HG02970 (cell line): Measurements from ENCODE around the gene PITPNB.

Experiments
- ATAC-seq: cut with Tn5 transposase; IDR thresholded peaks from one replicate; pipeline ENCODE4 v1.9.1; 2021; ENCODE audit warnings: mild to moderate bottlenecking, moderate library complexity, moderate number of reproducible peaks; ENCODE audit not compliant: unreplicated experiment, low FRiP score

The PITPNB gene

DNA sequence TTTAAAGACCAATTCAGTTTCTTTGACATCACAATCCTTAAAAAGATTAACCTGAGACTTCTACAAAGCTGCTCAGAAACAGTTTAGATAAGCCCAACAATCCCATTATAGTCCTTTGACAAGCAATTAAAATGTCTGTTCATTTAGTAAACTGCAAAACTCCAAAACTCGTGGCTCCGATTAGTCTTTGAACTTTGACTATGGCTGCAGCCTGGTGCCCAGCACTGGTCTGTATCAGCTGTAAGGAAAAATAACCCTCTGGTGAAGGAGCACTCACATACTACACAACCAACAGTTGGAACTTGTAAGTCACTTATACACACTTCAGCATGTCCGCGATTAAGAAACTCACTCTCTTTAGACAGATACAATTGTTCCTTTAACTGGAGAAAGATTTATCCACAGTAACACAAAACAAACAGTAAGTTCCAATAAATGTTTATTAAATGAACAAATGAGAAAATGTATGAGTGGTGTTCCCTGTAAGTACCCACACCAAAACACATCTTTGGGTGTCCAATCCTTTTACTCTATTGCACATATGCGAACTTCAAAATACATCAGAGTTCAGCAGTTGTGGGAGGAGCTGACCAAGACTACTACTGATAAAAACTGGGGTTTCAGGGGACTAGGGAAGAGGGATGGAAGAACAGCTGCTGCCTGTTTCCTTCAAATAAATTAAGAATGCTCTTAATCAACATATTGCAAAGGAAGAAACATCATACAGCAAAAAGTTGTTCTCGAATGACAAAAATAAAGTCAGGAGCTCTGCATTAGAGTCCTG is 36.4 kb downstream of the PITPNB start:
- ATAC-seq, result no peak

DNA sequence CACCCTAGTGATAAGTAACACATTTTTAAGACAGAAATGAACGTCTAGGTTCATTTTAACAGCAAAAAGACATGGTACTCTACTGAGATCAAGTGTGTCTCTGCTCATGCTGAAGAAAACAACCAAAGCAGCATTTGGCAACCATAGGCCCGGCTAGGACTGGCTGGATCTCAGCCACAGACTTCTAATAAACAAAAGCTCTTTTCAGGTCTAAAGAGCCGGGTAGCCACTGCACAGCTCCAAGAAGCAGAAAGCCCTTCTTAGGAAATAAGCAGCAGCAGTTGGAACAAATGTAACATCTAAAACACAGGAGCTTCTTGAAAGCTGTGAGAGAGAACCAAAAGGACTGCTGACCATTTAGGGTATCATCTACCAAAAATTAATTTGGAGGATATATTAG is 37.6 kb downstream of the PITPNB start:
- no peak for ATAC-seq

DNA sequence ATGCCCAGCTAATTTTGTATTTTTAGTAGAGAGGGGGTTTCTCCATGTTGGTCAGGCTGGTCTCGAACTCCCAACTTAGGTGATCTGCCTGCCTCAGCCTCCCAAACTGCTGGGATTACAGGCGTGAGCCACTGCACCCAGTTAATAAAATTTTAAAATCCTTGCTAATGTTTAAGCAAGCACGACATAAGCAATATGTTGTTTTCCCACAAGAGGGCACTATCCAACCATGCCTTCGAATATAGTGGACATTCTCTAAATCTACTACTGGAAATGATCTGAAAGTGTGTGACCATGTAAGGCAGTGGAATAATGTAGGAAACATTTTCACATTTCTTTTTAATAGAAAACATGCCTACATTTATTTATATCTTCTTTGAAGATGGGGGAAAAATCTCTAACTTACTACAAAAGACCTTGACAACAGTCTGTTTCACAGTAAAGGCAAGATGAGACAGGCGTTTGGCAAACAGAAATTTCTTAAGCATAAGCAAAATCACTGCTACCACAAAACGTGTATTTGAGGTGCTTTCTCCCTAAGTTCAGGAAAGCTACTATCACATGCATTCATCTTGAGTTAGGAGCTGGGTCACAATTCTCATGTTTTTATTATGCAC is 38.2 kb downstream of the PITPNB start:
- no peak for ATAC-seq

DNA sequence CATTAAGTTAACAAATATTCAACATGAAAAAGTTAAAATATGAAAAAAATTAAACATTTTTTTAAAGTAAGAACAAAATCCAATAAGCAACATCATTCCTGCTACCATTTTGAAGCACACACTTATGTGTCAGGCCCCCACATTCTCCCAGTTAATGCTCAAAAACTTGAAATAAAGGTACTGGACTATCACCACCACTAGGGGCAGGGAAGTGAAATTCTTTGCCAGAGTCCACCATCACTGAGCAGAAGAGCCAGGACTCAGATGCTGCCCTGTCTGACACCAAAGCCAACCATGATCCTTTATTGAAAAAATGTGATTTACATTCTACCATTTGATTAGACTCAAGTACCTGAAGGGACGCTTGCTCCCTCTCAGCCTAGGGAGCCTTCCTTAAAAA is 39.1 kb downstream of the PITPNB start:
- no peak for ATAC-seq

DNA sequence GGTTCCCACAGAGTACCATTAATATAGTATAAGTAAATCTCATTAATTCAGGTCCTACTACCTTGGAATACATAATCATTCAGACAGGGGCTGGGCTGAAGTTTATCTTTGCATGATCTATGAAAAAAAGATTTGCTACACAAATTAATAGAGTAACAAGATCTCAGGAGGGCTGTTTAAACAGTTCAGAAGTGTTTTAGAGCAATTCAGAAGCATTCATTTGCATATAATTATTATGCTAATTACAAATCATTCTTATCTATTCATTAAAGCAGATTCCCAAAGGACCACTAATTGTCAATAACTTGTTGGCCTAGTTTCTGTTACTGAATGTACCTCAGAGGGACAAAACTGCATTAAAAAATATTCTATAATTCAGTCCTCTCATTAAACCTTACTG is 40.5 kb downstream of the PITPNB start:
- no peak for ATAC-seq

DNA sequence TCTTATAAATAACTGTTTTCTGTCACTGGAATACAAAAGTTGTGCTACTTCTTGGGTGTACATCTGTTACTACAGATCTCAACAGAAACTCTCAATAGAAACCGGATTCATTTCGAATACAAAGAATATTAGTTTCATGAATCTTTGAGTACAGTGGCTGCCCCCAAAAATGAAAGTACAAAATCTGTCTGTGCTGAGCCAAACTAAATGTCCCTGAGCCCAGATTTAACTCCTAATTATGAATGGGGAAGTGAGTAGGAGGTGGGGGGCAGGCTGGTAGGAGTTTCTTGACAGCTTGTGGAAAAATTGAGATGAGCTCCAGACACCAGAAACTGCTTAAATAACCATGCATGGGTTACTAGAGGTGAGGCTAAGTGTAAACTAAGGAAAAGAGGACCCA is 41.6 kb downstream of the PITPNB start:
- no peak for ATAC-seq

DNA sequence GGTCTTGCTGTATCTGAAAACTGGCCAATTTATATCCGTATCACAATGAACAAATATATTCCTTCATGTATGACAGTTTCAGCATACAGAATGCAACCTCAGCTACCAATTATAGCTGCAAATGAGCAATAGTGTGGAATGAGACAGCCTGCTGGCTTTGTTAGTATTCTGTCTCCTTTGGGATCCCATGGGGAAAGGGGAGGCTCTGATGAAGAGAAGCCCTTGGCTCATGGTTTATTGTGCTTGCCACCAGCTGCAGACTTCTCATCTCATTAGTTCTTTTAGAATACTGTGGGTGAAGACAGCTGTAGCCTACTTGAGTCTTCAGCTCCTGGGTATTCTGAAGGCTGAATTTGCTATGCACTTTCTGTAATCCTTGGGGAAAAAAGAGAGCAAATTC is 42.4 kb downstream of the PITPNB start:
- ATAC-seq, result no peak

DNA sequence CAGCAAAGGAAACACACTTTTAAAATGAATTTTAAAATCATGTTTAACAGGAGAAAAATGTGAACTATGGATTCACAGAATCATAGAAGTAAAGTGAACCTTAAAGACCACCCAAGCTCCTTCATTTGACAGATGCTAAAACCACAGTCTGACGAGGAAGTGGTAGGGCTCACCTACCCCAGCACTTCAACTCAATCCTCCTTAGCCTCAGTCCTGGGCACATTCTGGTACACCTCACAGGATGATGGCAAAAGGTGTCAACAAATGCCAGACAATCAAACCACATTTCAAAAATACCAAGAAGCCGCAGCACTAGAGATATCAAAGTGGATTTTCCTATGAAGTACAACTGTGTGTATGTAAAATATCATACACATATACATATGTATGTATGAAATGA is 43.1 kb downstream of the PITPNB start:
- no peak for ATAC-seq

DNA sequence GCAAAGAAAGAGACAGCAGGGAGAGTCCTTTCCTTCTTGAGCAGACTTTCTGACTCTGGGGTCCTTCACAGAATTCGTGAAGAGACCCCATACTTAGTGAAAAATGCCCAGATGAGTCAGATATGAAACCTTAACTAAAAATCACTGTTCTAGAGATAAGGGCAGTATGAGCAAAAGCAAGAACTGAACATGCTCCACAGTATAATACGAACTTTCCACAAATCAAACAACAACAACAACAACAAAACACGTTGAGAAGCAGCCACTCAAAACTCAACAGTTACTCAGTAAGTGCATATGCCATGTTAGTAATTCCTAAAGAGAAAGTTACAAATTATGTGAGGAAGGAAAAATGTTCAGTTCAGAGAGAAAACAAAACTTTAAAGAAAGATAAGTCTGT is 44.3 kb downstream of the PITPNB start:
- ATAC-seq, result no peak

DNA sequence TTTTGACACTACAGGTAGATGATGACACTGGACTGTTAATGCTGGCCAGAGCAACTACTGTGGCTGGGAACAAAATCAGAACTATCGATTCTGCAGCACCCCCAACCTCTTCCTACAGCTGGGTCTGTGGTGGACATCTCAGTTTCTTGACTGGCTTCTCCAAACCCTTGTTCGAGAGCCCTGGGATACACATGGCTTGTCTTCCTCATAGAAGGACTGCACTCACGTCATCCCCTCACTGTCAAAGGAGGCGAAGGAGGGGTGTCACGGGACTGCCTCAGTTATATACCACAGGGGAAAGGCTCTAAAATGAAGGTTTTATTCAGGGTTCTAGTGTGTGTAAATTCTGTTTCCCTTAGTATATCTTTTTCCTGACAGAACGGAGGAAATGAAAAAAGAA is 44.9 kb downstream of the PITPNB start:
- ATAC-seq, result no peak

DNA sequence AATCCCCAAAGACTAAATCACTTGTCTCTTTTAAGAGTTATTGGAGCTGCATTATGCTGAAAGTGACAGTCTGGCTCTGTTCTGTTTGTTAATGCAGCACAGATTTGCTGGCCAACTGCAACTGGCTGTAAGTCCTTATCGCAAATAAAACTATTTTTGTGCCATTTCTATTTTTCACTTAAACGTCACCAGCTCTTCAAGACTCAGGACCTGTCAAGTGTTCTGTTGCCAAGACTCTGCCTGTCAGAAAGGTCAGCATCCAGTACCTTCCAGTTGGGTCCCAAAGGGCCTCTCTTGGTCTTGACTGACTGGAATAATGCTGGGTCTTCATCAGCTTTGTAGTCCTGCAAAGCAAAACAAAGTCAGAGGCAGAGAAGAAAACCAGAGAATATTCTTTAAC is 45.6 kb downstream of the PITPNB start:
- no peak for ATAC-seq

DNA sequence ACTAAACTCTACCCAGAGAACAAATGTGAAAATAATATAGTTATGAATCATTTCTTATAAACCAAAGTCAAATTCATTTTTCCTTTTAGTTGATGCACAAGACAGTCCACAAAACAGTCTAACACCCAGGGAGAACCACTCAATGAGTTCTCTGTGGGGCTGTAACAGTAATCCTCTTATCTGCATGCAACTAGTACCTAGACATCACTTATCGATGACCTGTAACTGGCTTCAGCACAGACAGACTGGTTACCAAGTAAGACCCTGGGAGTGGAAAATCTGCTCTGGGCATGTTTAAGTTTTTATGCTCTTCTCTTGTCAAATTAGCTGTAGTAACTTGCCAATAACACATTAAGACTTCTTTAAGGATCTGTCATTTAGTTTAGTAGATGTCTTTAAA is 46.6 kb downstream of the PITPNB start:
- no peak for ATAC-seq

DNA sequence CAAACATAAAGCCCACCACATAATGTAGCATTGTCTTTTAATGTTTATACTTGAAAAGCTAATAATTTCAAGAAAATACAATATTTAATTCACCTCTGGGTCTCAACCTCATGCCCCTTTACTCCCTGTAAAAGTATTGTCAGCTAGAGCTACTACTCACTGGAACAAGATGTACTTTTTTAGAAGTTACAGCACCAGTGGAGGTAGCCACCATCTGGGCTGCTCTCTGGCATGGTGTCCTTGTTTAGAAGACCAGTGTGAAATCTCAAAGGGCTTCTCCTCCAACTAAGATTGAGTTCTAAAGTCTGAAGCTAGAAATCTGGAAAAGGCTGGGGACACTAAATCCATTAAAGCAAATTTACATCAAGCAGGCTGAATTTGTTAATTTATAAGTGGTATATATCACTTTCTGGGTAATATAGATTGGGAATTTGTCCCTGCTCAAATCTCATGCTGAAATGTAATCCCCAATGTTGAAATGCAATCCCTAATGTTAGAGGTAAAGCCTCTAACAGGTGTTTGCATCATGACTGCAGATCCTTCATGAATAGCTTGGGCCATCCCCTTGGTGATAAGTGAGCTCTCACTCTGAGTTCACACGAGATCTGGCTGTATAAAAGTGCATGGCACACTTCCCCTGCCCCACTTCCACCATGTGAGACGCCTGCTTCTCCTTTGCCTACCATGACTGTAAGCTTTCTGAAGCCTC is 47.6 kb downstream of the PITPNB start:
- no peak for ATAC-seq

DNA sequence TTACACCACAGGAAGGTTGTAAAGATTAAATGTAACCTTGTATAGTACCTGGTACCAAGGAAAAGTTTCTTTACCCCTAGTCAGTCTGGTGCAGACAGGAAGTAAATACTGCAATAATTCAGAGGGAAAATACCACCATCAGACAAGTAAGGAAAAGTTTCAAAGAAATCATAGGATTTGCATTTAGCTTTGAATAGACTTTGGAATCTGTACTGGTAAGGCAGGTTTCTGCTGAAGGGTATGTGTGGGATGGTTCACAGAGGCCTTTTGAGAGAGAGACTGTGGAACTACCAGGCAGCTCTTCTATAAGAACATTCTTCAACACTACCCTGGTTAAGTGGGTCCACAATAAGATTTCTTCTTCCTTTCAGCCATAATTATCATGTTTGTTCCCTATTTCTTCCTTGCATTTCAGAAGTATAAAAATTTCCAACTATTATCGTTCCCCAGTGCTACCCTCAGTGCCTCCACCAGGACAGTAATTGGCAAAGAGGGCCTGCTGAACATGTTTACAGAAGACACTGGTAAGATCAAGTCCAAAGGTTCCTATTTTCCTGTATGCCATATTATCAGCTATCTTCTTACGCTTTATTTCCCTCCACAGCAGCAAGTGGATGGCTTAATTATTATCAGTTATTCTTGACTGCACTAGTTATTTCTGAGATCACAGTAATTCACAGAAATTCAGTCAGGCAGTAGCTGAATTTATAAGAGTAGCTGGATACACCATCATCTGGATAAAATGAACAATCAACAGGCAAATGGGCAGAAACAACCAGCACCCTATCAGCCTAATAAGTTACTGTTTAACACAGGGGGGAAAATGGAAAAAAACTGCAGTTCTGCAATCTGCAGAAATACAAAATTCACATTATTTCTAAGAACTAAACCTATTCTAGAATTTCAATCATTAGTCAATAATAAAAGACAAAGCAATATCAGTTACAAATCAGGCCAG is 48.5 kb downstream of the PITPNB start:
- no peak for ATAC-seq

DNA sequence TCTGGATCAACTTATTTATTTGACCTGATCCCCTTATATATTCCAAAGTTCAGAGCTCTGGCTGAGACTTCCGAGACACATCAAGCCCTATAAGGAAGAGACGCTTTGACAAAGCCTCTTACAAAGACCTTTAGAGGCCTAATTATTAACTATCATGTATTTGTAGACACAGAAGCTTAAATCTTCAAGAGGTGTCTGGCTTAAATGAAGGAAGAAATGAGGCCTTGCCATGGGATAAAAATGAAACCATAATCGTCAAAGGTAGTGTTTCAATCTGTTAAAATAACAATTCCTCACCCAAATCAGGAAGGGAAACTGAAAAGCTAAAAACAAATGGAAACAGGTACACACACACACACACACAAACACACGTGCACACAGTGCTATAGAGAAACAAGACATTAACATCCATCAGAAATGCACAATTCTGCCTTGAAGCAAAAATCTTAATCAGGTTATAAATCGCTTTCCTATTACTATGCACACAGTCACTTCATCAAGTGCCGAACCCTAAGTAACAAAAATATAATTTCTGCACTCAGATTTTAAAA is 50.2 kb downstream of the PITPNB start:
- no peak for ATAC-seq

DNA sequence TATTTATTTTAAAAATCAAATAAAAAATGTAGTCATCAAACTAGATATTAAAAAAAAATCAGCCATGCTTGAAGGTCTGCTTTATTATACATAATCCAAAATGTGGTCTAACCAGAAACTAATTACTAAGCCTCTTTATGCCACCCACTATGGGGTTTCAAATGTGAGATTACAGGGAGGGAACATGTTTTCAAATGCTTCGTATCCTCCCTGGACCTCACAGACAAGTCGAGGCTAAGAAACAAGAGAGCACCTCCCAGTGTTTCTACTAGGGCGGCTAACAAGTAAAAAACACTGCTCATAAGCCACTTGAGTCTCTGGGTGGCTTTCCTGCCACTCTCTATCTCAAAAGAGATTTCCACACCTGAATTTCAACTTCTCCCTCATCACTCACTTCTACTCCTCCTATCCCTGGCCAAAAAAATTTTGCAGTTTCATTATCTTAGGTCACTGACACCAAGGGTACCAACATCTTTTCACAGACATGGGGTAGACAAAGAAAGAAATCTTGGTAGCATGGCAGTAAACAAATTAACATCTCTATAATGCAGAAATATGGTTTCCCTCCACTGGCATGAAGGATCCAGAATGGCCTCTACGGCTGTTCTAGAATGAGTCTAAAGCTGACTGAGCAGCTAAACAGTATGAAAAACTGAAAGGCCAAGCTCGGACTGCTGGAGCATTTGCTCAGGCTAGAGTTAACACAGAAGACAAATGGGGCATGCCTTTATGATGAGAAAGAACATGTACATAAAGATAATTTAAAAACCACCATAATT is 50.9 kb downstream of the PITPNB start:
- no peak for ATAC-seq

DNA sequence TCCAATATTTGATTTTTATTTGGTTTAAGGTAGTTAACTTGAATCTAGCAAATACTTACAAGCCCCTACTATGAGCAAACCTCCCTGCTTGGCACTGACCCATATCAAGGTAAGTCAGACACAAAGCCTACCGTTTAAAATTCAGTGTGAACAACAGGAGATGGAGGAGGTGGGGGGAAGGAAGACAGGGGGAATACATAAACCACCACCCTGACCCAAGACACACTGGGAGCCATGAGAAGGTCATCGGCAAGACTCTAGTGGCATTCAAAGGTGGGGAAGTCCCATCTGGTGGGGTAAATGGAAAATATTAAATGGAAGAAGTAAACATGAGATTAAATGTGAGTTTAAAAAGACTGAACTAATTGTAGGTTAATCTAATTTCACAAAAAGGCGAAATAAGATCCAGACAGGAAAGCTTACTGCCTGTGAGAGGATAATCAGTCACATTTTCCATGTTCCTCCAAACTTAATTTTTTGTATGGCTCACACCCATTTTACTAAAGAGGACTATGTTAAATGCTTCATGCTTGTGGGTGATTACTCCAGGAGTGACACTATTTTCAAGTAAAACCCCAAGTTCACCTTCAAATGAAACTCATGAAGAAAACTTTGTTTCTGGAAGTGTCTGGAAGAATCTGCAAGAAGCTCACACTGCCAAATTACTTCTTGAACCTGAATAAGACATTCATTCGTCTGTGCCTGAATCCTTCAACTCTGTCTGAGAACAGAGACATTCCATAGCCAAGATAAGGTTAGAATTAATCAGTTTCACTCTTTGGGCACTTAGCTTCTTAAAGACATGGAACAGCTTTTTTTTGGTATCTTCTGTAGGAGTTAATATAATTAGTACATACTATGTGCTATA is 51.7 kb downstream of the PITPNB start:
- ATAC-seq, result no peak
